Hepatic stellate cell (primary cell): ENCODE data around the gene HOXA13.

Experiments
- DNase-seq: peaks from one replicate; pipeline ENCODE4 v3.0.0; 2011; ENCODE audit warnings: low spot score

The HOXA13 gene

DNA sequence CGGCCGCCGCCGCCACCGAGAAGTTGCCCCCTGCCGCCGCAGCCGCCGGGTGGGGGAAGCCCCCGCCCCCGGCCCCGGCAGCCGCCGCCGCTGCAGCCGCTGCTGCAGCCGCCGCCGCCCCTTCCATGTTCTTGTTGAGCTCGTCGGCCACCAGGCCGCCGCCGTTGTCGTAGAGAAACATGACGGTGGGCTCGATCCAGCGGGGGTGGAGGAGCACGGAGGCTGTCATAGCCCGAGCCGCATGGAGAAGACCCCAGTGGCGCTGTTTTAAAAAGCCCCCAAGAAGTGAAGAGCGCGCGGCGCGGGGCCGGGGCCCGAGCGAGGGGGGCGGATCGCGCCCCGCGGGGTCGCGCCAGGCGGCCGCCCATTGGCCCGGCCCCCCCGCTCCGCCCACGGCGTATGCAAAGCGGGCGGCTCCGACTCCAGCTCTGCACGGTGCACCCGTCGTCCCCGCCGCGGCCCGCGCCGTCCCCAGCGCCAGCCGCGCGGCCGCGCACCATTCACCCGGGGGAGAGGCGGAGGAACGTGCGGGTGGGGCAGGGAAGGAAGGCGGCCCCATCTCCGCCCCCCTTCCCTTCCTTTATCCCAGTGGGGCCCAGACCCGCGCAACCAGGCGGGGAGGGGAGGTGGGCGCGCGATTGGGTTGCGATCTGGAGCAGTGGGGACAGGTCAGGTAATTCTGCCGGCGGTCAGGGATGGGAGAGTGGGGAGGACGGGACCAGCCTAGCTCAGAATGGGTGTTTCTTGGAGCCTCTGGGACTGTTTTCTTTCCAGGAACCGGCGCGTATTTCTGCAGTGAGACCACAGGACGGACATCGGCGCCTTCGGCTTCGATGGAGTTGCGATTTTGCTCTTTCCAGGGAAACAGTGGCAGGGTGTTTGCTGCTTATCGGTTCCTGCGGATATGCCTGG lies at the start of gene HOXA13:
Gene HOXA13 (minus strand): TSS at position 243 of the 912 bp plus-strand sequence. CDS start 14 bp downstream, at position 229.
- no peak for DNase-seq

DNA sequence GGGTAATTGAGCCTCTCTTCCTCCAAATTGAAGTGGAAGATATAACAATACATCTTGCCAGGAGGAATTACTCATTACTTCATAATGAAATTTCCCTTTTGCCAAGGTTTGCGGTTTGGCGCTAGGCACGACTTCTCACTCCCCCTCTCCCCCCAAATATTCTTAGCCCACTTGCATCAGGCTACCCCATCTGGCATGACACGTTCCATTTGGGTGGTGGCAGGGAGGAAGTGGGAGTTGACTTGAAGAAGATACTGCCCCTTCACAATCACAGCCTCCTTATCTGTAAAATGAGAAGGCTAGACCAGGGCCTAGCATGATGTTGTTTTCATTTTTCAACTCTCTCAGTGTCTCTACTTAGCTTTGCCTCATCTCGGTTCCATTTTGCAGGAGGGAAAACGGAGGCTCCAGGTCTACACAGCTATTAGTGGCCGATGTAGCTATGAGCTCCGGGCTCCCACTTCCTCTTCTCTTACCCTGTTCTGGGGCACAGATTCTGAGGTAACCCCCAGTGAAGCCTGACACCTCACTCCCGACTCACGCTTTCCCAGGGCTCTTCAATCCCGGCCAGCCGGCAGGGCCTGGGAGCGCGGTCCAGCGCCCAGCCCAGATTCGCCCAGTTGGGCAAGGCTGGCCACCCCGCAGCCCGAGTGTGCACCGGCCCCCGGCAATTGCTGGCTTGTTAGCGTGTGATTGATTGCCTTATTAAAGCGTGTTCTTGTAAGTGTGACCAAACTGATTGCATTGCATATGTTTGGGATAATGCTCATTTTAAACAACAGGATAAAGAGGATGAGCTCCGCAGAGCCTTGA lies 49.2 kb upstream of the HOXA13 start:
- no peak for DNase-seq

DNA sequence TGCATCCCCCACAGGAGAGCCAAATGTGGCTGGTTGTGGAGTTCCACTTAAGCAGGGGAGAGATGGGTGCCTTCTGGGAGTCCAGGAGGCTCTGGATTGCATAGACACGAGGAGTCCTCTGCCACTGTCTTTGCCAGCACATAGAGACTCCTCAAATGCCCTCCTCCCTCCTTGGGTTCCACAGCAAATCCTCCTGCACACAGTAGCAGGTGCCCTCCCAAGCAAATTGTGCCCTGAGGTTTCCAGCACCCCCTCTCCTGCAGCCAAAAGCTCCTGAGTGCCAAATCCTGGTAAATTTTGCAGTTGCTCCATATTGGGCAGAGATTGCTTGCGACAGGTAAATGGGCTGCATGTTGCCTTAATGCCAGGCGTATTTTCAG lies 48.5 kb upstream of the HOXA13 start:
- no peak for DNase-seq

GRCh38 chr7:27247452-27248426 lies 47.8 kb upstream of the HOXA13 start:
- no peak for DNase-seq

DNA sequence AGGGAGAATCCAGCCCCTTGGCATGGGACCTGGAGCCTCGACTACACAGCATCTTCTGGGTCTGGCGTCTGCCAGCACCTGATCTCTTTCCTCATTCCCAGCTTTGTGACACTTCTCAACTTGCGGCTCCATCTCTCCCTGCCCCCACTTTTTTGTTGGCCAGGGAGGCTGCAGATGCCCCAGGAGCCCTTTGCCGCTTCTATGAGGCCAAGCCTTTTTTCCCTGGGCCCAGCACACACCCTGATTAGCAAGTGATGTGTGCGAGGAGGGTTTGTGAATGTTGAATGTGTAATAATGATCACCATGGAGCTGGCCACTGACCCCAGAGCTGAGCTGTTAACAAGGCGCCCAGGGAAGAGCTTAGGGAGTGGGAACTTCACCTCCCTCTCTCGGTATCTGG lies 47.1 kb upstream of the HOXA13 start:
- no peak for DNase-seq

DNA sequence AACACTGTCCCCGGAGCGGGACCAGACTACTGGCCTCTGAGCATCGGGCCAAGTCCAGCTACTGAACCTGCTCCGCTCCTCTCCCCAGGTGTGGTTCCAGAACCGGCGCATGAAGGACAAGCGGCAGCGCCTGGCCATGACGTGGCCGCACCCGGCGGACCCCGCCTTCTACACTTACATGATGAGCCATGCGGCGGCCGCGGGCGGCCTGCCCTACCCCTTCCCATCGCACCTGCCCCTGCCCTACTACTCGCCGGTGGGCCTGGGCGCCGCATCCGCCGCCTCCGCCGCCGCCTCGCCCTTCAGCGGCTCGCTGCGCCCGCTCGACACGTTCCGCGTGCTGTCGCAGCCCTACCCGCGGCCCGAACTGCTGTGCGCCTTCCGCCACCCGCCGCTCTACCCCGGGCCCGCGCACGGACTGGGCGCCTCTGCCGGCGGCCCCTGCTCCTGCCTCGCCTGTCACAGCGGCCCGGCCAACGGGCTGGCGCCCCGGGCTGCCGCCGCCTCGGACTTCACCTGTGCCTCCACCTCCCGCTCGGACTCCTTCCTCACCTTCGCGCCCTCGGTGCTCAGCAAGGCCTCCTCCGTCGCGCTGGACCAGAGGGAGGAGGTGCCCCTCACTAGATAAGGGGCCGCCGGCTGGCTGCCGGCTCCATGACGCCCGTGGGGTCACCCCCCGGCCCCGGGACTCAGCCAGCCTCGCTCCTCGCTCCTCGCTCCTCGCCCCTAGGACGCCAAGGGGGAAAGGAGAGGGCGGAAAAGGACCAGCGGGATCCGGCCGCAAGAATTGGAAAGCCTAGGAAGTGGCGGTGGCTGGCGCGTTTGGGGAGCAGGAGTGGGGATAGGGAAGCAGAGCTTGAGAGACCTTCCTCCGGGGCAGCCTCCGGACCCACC lies 46.2 kb upstream of the HOXA13 start:
- DNase-seq, result no peak

- DNase-seq, result no peak
Observed at GRCh38 chr7:27245124-27245797, 45.4 kb upstream of the HOXA13 start.

- no peak for DNase-seq
Observed at GRCh38 chr7:27244488-27245123, 44.7 kb upstream of the HOXA13 start.

GRCh38 chr7:27243340-27244163 lies 43.7 kb upstream of the HOXA13 start:
- DNase-seq, result no peak

DNA sequence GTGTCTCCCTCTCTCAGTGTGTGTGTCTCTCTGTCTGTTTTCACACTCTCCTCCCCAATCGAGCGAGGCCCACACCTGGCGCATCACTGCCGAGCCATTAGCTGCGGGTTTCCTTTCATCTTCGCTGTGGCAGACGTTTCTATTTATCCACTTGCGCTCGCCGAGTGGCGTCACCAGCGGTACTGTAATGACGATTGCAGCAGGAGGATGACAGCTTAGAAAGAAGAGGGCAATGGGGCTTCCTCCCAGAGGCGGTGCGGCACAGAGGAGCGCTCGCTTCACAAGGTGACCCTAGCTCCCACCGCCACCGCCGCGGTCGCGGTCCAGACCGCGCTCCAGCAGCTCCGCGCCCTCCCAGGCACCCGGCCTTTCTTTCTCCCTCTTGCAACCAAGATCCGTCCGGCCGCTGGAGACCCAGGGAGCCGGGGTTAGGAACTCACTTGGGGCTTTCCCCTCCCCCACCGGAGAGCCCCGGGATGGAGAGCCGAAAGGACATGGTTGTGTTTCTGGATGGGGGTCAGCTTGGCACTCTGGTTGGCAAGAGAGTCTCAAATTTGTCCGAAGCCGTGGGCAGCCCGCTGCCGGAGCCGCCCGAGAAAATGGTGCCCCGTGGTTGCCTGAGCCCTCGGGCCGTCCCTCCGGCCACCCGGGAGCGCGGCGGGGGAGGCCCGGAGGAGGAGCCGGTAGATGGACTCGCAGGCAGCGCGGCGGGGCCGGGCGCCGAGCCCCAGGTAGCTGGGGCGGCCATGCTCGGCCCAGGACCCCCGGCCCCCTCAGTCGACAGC lies 42.9 kb upstream of the HOXA13 start, which contains the start of gene EVX1:
Gene EVX1 (plus strand): TSS at position 248 of the 785 bp plus-strand sequence. CDS start 229 bp downstream, at position 477.
- DNase-seq, result no peak

DNA sequence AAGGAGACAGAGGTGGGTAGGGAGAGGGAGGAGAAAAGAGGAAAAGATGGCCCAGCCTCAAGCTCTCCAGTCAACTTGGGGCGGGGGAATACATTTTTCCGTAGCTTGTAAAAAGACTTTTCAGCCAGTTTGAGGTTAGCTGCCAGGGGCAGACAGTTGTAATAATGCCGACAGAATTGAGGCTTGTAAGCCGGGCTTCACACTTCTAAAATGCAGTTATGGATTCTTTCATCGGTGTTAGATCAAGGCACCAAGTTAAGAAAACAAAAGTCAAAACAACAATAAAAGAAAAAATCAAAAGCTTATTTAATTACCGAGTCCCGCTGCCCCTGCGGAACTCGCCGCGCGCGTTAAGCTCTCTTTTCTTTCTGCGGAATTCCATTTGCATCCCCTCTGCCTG lies 42.3 kb upstream of the HOXA13 start:
- DNase-seq, result no peak

GRCh38 chr7:27241189-27242056 lies 41.5 kb upstream of the HOXA13 start:
- DNase-seq, result no peak

- no peak for DNase-seq
Observed at GRCh38 chr7:27240015-27240731, 40.3 kb upstream of the HOXA13 start.

GRCh38 chr7:27239387-27240014 lies 39.6 kb upstream of the HOXA13 start:
- DNase-seq, result no peak

DNA sequence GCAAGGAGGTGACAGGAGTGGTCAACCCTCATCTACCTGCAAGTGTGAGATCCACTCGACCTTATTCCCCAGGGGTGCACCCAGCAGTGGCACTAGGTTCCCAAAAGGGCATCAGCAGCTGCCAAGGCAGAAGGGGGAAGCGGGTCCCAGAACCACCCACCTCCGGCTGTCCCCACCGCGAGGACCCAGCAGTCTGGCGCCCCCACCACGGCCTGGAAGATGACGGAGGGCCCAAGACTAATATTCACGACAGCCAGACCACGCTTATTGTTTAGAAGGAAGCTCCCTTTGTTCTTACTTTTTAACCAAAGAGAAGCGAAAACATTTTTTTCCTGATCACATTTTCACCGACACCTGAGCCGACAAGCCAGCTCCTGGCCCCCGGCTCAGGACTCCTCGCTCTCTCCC lies 39.1 kb upstream of the HOXA13 start:
- no peak for DNase-seq
